ENCODE measurements around the gene TAF4B. TPM values are rescaled to one million over a fixed set of nuclear protein-coding genes. Genes with fewer than 3 reads are reported as not detected.

Gene TAF4B
- total and polyA plus RNA-seq, 10 of the 15 experiments (the other 5 are each of a cell fraction or from before 2014, with no cell fraction given) = 2.3 to 15.0 (median 12.2) TPM

- Histone ChIP-seq H3K4me3 (no peak overlapping the region), H3K9me3 (replicated peaks; ENCODE audit: control insufficient read depth, insufficient read depth, low read length) (peaks cover 2% of the 10 kb centered on the region; the same call in 2 of the 3 replicates), H3K4me1 (ENCODE audit: control insufficient read depth, insufficient read depth, low read length) (no peaks in the 10 kb centered on the region), H4K20me1 (ENCODE audit: control insufficient read depth, insufficient read depth) (no peaks in the 10 kb centered on the region), H3K9ac (ENCODE audit: control insufficient read depth, insufficient read depth, low read length) (no peak overlapping the region), H3K79me2 (ENCODE audit: control insufficient read depth, insufficient read depth, low read length) (peaks cover 12% of the 10 kb centered on the region), H3K27ac (ENCODE audit: control insufficient read depth, insufficient read depth) (no peak overlapping the region), H2AFZ (ENCODE audit: control insufficient read depth, low read depth, low read length) (no peak overlapping the region), H3K4me2 (ENCODE audit: control insufficient read depth, insufficient read depth) (no peak overlapping the region), H3K36me3 (ENCODE audit: control insufficient read depth in 2 of 2, insufficient read depth in 2 of 2, low read length in 1 of 2) (peaks cover 0 to under 1% of the 10 kb centered on the region in 2 experiments; a peak in 1 of 4 replicates), H3K27me3 (replicated peaks in 1 of 2; ENCODE audit: control insufficient read depth in 2 of 2, insufficient read depth in 2 of 2, low read length in 1 of 2) (no peaks in the 10 kb centered on the region)
- ChIA-PET RAD21 (ENCODE audit: unreplicated experiment) (no interaction called here), SMC1A (ENCODE audit: uncharacterized antibody, unreplicated experiment) (interaction anchor here (0.7 kb wide), 1 partner anchor 1080 kb away, joined by 3 read pairs; no protein-coding TSS in a partner anchor), CTCF (interaction anchor here (0.7 to 1.8 kb wide), 2 partner anchors 10 to 160 kb away, joined by 3 to 4 read pairs; no protein-coding TSS in a partner anchor), POLR2A (no interaction called here)
- DNase-seq (ENCODE audit: low read depth, low spot score) (no peak), FAIRE-seq (no peak), ATAC-seq (no peak)
- WGBS (ENCODE audit: insufficient coverage, insufficient replicate concordance, low lambda C conversion rate, missing lambda C conversion rate) = 100% methylated on average over 4 of the region's 4 CpGs
- TF ChIP-seq MAX (IDR thresholded peaks at IDR 0.05; ENCODE audit: low read depth, low read length) (no peak), MEF2A (IDR thresholded peaks at IDR 0.05; ENCODE audit: insufficient read depth, low read depth, low read length) (no peak), CBX3 (IDR thresholded peaks at IDR 0.05; ENCODE audit: borderline replicate concordance, low read depth) (no peak), IRF4 (IDR thresholded peaks at IDR 0.05; ENCODE audit: low read depth, low read length) (no peak), SUPT20H (IDR thresholded peaks at IDR 0.05; ENCODE audit: borderline replicate concordance, control insufficient read depth, low read depth, low read length) (no peak), MXI1 (IDR thresholded peaks at IDR 0.05; ENCODE audit: low read depth, low read length) (no peak)
- TF ChIP-seq, protein P1, sequence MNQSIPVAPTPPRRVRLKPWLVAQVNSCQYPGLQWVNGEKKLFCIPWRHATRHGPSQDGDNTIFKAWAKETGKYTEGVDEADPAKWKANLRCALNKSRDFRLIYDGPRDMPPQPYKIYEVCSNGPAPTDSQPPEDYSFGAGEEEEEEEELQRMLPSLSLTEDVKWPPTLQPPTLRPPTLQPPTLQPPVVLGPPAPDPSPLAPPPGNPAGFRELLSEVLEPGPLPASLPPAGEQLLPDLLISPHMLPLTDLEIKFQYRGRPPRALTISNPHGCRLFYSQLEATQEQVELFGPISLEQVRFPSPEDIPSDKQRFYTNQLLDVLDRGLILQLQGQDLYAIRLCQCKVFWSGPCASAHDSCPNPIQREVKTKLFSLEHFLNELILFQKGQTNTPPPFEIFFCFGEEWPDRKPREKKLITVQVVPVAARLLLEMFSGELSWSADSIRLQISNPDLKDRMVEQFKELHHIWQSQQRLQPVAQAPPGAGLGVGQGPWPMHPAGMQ (IDR thresholded peaks at IDR 0.05; ENCODE audit: borderline replicate concordance) = no peak
- intact Hi-C loops (cut with micrococcal nuclease; ENCODE audit: unreplicated experiment) (no loop called here), in situ Hi-C loops (cut with MboI) (no loop called here)
- no TSS peak for BruUV-seq (replicated peaks)
These were observed 35.9 kb downstream of the TAF4B start for GRCh38 chr18:26262156-26262555.

Measured in GM12878 (cell line).